Endothelial cell of umbilical vein (primary cell): Measurements from ENCODE around the gene LUC7L.
"Not testable (repeated sequence)": the region's sequence is repeated elsewhere in the genome, so short reads cannot be mapped to it uniquely, and the experiment has no call there.

Experiments used
- TF ChIP-seq, protein P1 (sequence below), 2 donors: IDR thresholded peaks; 1 replicate in 1 of 2; 2 replicates in 1 of 2; pipeline ENCODE4 v1.5.1; 2011; ENCODE audit warnings: low read length in 2 of 2, mild to moderate bottlenecking in 2 of 2, moderate library complexity in 2 of 2, control low read depth in 1 of 2, inconsistent platforms in 1 of 2, low read depth in 1 of 2; ENCODE audit not compliant: insufficient read depth in 1 of 2; ENCODE audit errors: extremely low read depth in 1 of 2
- TF ChIP-seq, protein P2 (sequence below): IDR thresholded peaks from 2 replicates; pipeline ENCODE4 v1.6.1; 2011; ENCODE audit not compliant: insufficient read depth, insufficient read length

DNA sequence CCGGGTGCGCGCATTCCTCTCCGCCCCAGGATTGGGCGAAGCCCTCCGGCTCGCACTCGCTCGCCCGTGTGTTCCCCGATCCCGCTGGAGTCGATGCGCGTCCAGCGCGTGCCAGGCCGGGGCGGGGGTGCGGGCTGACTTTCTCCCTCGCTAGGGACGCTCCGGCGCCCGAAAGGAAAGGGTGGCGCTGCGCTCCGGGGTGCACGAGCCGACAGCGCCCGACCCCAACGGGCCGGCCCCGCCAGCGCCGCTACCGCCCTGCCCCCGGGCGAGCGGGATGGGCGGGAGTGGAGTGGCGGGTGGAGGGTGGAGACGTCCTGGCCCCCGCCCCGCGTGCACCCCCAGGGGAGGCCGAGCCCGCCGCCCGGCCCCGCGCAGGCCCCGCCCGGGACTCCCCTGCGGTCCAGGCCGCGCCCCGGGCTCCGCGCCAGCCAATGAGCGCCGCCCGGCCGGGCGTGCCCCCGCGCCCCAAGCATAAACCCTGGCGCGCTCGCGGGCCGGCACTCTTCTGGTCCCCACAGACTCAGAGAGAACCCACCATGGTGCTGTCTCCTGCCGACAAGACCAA, 56.8 kb downstream of the LUC7L start, which contains the start of gene HBA2:
- TF ChIP-seq, protein P1, sequence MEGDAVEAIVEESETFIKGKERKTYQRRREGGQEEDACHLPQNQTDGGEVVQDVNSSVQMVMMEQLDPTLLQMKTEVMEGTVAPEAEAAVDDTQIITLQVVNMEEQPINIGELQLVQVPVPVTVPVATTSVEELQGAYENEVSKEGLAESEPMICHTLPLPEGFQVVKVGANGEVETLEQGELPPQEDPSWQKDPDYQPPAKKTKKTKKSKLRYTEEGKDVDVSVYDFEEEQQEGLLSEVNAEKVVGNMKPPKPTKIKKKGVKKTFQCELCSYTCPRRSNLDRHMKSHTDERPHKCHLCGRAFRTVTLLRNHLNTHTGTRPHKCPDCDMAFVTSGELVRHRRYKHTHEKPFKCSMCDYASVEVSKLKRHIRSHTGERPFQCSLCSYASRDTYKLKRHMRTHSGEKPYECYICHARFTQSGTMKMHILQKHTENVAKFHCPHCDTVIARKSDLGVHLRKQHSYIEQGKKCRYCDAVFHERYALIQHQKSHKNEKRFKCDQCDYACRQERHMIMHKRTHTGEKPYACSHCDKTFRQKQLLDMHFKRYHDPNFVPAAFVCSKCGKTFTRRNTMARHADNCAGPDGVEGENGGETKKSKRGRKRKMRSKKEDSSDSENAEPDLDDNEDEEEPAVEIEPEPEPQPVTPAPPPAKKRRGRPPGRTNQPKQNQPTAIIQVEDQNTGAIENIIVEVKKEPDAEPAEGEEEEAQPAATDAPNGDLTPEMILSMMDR (IDR thresholded peaks at IDR 0.05; ENCODE audit: extremely low read depth in 1 of 2, insufficient read depth in 1 of 2, low read depth in 1 of 2, low read length in 2 of 2), result not testable (repeated sequence)
- TF ChIP-seq, protein P2, sequence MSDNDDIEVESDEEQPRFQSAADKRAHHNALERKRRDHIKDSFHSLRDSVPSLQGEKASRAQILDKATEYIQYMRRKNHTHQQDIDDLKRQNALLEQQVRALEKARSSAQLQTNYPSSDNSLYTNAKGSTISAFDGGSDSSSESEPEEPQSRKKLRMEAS, result not testable (repeated sequence)
